ENCODE data around the gene TRPM3.

- TF ChIP-seq HNF4G (IDR thresholded peaks at IDR 0.05): no peak
- no peak for TF ChIP-seq CTCF (IDR thresholded peaks at IDR 0.05; ENCODE audit: low read depth, low read length, missing input control)
- TF ChIP-seq REST (IDR thresholded peaks at IDR 0.05): no peak
- TF ChIP-seq SP1 (IDR thresholded peaks at IDR 0.05): no peak
- no peak for TF ChIP-seq EGR1 (IDR thresholded peaks at IDR 0.05; ENCODE audit: low read depth in 2 of 2)
- TF ChIP-seq RXRA (IDR thresholded peaks at IDR 0.05): no peak
- no peak for TF ChIP-seq TAF1 (conservative IDR thresholded peaks at IDR 0.05)
Measured at GRCh38 chr9:70587201-70587600, 534.2 kb downstream of the TRPM3 start.

Measured in liver (tissue), 3 donors.